K562 (cell line): ENCODE results near the gene RPS6KA2. TPM values are rescaled to one million over a fixed set of nuclear protein-coding genes. Genes with fewer than 3 reads are reported as not detected.

ENCODE experiments used
- CBFA2T2 ChIP-seq: fragments of 450-650 bp; conservative IDR thresholded peaks from 2 replicates; pipeline ENCODE4 v1.6.1; 2017; ENCODE audit warnings: mild to moderate bottlenecking
- CBX1 ChIP-seq: sonication (generic); IDR thresholded peaks from 2 replicates; pipeline ENCODE4 v1.6.1; 2016; ENCODE audit warnings: antibody characterized with exemption, low read depth, mild to moderate bottlenecking
- COPS2 ChIP-seq: fragments of 450-650 bp; conservative IDR thresholded peaks from 2 replicates; pipeline ENCODE4 v1.6.1; 2016; ENCODE audit warnings: mild to moderate bottlenecking, moderate library complexity
- EHMT2 ChIP-seq: fragments of 450-650 bp; IDR thresholded peaks from 2 replicates; pipeline ENCODE4 v1.6.1; 2018; ENCODE audit warnings: antibody characterized with exemption
- ESRRA ChIP-seq: fragments of 450-650 bp; IDR thresholded peaks from 2 replicates; pipeline ENCODE4 v1.6.1; 2014; ENCODE audit warnings: low read depth, mild to moderate bottlenecking, moderate library complexity, borderline replicate concordance
- ILK ChIP-seq: fragments of 450-650 bp; IDR thresholded peaks from 2 replicates; pipeline ENCODE4 v1.6.1; 2016; ENCODE audit warnings: missing genetic modification characterization, low read depth, mild to moderate bottlenecking, missing compliant biosample characterization, moderate library complexity, borderline replicate concordance
- JUNB ChIP-seq: fragments of 450-650 bp; formaldehyde crosslinking; conservative IDR thresholded peaks from 2 replicates; pipeline ENCODE4 v1.4.0; 2020; ENCODE audit warnings: mild to moderate bottlenecking
- KAT8 ChIP-seq: fragments of 450-650 bp; IDR thresholded peaks from 2 replicates; pipeline ENCODE4 v1.6.1; 2016; ENCODE audit warnings: low read depth, mild to moderate bottlenecking
- MED1 ChIP-seq: sonication (generic); formaldehyde crosslinking; IDR thresholded peaks from 2 replicates; pipeline ENCODE4 v1.8.1; 2023; ENCODE audit warnings: missing genetic modification reagents, borderline replicate concordance
- MEIS2 ChIP-seq: fragments of 450-650 bp; IDR thresholded peaks from 2 replicates; pipeline ENCODE4 v1.6.1; 2014; ENCODE audit warnings: mild to moderate bottlenecking; ENCODE audit not compliant: partially characterized antibody
- MXI1 ChIP-seq: IDR thresholded peaks from 2 replicates; pipeline ENCODE4 v1.6.1; 2011; ENCODE audit warnings: low read depth, mild to moderate bottlenecking, improper control_type of control experiment, low read length
- OTX1 ChIP-seq: fragments of 450-650 bp; formaldehyde crosslinking; IDR thresholded peaks from 2 replicates; pipeline ENCODE4 v1.4.0; 2022; ENCODE audit warnings: mild to moderate bottlenecking
- POLR2AphosphoS5 ChIP-seq: IDR thresholded peaks from 2 replicates; pipeline ENCODE4 v1.6.1; 2011; ENCODE audit warnings: mild to moderate bottlenecking, low read depth, low read length, moderate library complexity; ENCODE audit not compliant: control insufficient read depth, insufficient read depth
- RBM34 ChIP-seq: fragments of 200-400 bp; formaldehyde crosslinking; IDR thresholded peaks from 2 replicates; pipeline ENCODE4 v1.6.1; 2018; ENCODE audit warnings: low read length, borderline replicate concordance; ENCODE audit not compliant: insufficient read depth
- TCF7 ChIP-seq: sonication (generic); IDR thresholded peaks from 2 replicates; pipeline ENCODE4 v1.6.1; 2016; ENCODE audit warnings: antibody characterized with exemption, borderline replicate concordance
- ZNF124 ChIP-seq: sonication (generic); formaldehyde crosslinking; IDR thresholded peaks from 2 replicates; pipeline ENCODE4 v1.8.1; 2022; ENCODE audit warnings: missing genetic modification reagents
- ZNF311 ChIP-seq: fragments of 250-450 bp; sonication (Bioruptor Pico); IDR thresholded peaks from 2 replicates; pipeline ENCODE4 v1.4.0; 2020; ENCODE audit warnings: mild to moderate bottlenecking, moderate library complexity
- ZNF436 ChIP-seq: fragments of 250-450, 450-650 bp; sonication (Bioruptor Pico); formaldehyde crosslinking; IDR thresholded peaks from 2 replicates; pipeline ENCODE4 v1.7.0; 2020; ENCODE audit warnings: mild to moderate bottlenecking
- polyA plus RNA-seq, 8 experiments: library from polyadenylated mRNA; depleted of rRNA in 4 of 8; stranded (reverse) in 5 of 8; unstranded in 3 of 8; fragments of >200 nt; fragmentation: Nextera tagmentation in 2 of 8; fragmentation: Illumina TruSeq in 1 of 8; extraction: Ambion mirVana in 2 of 8; extraction: Trizol in 1 of 8; gene quantifications; 2 replicates each; pipeline versions ENCODE4 v1.2.1 to v1.2.3, GENCODE V29; 2011 to 2014; ENCODE audit warnings: inconsistent platforms in 1 of 8, missing spikeins in 1 of 8
- total RNA-seq, 7 experiments: library from RNA; depleted of rRNA in 6 of 7; stranded (reverse); fragments of >200 nt in 6 of 7; fragmentation: Illumina TruSeq in 2 of 7; extraction: Trizol in 2 of 7; gene quantifications; 2 replicates each; pipeline versions ENCODE4 v1.2.1 to v1.2.3, GENCODE V29; 2011 to 2021; ENCODE audit warnings: low replicate concordance in 1 of 7
- TF ChIP-seq, protein P1 (sequence below), 2 experiments: fragments of 450-650 bp; formaldehyde crosslinking in 1 of 2; IDR thresholded peaks; 2 replicates each; pipeline versions ENCODE4 v1.4.0 to v1.6.1; 2014 to 2020; ENCODE audit warnings: mild to moderate bottlenecking in 2 of 2, borderline replicate concordance in 1 of 2, low read depth in 1 of 2
- TF ChIP-seq, protein P2 (sequence below): fragments of 450-650 bp; formaldehyde crosslinking; IDR thresholded peaks from 2 replicates; pipeline ENCODE4 v1.4.0; 2020; ENCODE audit warnings: mild to moderate bottlenecking, mixed read lengths

RPS6KA2 gene
- total and polyA plus RNA-seq, 9 of the 15 experiments (the other 6 are each of a cell fraction or from before 2014, with no cell fraction given), result 0.29 to 1.00 (median 0.53) TPM

DNA sequence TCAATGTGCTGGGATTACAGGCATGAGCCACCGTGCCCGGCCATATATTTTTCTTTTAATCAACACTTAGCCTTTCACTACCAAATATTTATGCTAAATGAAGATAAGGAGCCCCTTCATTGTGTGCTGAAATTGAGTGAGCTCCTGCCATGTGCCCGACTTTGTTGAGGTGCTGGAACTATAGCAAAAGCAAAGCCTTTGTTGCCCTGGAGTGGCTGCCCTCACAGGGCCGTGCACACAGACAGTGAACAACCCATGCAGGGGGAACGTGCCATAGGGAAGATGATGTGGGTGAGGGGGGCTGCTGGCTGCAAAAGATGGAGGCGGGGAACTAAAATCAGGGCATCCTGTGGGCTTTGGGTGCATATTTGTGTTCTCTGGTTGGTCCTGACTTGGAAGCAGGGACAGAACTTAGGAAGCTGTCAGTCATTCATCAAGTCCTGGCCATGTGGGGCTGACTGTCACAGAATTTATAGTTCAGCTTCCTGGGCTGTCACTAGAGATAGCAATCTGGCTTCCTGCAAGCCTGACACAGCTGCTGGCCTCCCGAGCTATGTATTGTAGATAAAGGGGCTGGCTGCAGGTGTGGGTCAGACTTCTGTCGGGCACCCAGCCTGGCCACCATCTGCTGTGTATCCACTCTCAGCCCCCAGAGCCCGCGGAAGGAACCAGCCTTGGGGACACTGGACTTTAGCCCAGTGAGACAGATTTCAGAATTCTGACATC, 187.5 kb downstream of the RPS6KA2 start (continued):
- TF ChIP-seq, protein P1, sequence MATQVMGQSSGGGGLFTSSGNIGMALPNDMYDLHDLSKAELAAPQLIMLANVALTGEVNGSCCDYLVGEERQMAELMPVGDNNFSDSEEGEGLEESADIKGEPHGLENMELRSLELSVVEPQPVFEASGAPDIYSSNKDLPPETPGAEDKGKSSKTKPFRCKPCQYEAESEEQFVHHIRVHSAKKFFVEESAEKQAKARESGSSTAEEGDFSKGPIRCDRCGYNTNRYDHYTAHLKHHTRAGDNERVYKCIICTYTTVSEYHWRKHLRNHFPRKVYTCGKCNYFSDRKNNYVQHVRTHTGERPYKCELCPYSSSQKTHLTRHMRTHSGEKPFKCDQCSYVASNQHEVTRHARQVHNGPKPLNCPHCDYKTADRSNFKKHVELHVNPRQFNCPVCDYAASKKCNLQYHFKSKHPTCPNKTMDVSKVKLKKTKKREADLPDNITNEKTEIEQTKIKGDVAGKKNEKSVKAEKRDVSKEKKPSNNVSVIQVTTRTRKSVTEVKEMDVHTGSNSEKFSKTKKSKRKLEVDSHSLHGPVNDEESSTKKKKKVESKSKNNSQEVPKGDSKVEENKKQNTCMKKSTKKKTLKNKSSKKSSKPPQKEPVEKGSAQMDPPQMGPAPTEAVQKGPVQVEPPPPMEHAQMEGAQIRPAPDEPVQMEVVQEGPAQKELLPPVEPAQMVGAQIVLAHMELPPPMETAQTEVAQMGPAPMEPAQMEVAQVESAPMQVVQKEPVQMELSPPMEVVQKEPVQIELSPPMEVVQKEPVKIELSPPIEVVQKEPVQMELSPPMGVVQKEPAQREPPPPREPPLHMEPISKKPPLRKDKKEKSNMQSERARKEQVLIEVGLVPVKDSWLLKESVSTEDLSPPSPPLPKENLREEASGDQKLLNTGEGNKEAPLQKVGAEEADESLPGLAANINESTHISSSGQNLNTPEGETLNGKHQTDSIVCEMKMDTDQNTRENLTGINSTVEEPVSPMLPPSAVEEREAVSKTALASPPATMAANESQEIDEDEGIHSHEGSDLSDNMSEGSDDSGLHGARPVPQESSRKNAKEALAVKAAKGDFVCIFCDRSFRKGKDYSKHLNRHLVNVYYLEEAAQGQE (IDR thresholded peaks at IDR 0.05; ENCODE audit: borderline replicate concordance), result no peak
- TF ChIP-seq, protein P1 (CRISPR knock-in tag; IDR thresholded peaks at IDR 0.05; ENCODE audit: low read depth), result no peak
- no peak for TF ChIP-seq ZNF311
- no peak for TF ChIP-seq ZNF124 (CRISPR knock-in tag)
- no peak for TF ChIP-seq JUNB (CRISPR knock-in tag)
- TF ChIP-seq, protein P2, sequence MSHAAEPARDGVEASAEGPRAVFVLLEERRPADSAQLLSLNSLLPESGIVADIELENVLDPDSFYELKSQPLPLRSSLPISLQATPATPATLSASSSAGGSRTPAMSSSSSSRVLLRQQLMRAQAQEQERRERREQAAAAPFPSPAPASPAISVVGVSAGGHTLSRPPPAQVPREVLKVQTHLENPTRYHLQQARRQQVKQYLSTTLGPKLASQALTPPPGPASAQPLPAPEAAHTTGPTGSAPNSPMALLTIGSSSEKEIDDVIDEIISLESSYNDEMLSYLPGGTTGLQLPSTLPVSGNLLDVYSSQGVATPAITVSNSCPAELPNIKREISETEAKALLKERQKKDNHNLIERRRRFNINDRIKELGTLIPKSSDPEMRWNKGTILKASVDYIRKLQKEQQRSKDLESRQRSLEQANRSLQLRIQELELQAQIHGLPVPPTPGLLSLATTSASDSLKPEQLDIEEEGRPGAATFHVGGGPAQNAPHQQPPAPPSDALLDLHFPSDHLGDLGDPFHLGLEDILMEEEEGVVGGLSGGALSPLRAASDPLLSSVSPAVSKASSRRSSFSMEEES, result no peak
- TF ChIP-seq ZNF436 (CRISPR knock-in tag), result no peak
- no peak for TF ChIP-seq MED1
- no peak for TF ChIP-seq CBX1
- no peak for TF ChIP-seq EHMT2
- peak; percentile 78 for TF ChIP-seq MEIS2
- TF ChIP-seq ESRRA, result no peak
- no peak for TF ChIP-seq ILK (tag)
- TF ChIP-seq MXI1, result no peak
- TF ChIP-seq KAT8, result no peak
- TF ChIP-seq CBFA2T2, result peak; percentile 31; the same call in 1 of the 2 replicates
- no peak for TF ChIP-seq POLR2AphosphoS5
- TF ChIP-seq COPS2, result no peak
- TF ChIP-seq OTX1 (CRISPR knock-in tag), result no peak
- TF ChIP-seq RBM34, result no peak
- no peak for TF ChIP-seq TCF7
